Subcutaneous abdominal adipose tissue (tissue), 5 donors: ENCODE results near the gene EIF1AD.

Source experiments
- H3K27ac ChIP-seq: one replicate; pipeline ENCODE4 v1.7.0; 2013; ENCODE audit warnings: low read depth, mild to moderate bottlenecking, inconsistent platforms, low read length, moderate library complexity
- H3K27me3 ChIP-seq, 5 donors: one replicate each; pipeline ENCODE4 v1.7.0; 2013; ENCODE audit warnings: low read length in 5 of 5, inconsistent platforms in 1 of 5; ENCODE audit not compliant: control insufficient read depth in 5 of 5, insufficient read depth in 4 of 5
- H3K36me3 ChIP-seq, 5 donors: one replicate each; pipeline ENCODE4 v1.7.0; 2013; ENCODE audit warnings: low read length in 5 of 5; ENCODE audit not compliant: control insufficient read depth in 5 of 5, insufficient read depth in 5 of 5
- H3K4me1 ChIP-seq, 5 donors: one replicate each; pipeline ENCODE4 v1.7.0; 2013; ENCODE audit warnings: low read length in 5 of 5, mild to moderate bottlenecking in 3 of 5, moderate library complexity in 1 of 5; ENCODE audit not compliant: control insufficient read depth in 5 of 5, insufficient read depth in 5 of 5
- H3K4me3 ChIP-seq, 5 donors: one replicate each; pipeline ENCODE4 v1.7.0; 2013; ENCODE audit warnings: low read length in 5 of 5, low read depth in 1 of 5
- H3K9ac ChIP-seq, 5 donors: one replicate each; pipeline ENCODE4 v1.7.0; 2013; ENCODE audit warnings: low read length in 5 of 5, mild to moderate bottlenecking in 4 of 5, moderate library complexity in 3 of 5
- H3K9me3 ChIP-seq, 5 donors: one replicate each; pipeline ENCODE4 v1.7.0; 2013; ENCODE audit warnings: low read length in 5 of 5; ENCODE audit not compliant: control insufficient read depth in 5 of 5
- donor health status: healthy.
- donor health status: healthy.
- donor health status: healthy.
- donor health status: healthy.
- donor health status: healthy.

Gene EIF1AD, protein sequence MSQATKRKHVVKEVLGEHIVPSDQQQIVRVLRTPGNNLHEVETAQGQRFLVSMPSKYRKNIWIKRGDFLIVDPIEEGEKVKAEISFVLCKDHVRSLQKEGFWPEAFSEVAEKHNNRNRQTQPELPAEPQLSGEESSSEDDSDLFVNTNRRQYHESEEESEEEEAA

DNA sequence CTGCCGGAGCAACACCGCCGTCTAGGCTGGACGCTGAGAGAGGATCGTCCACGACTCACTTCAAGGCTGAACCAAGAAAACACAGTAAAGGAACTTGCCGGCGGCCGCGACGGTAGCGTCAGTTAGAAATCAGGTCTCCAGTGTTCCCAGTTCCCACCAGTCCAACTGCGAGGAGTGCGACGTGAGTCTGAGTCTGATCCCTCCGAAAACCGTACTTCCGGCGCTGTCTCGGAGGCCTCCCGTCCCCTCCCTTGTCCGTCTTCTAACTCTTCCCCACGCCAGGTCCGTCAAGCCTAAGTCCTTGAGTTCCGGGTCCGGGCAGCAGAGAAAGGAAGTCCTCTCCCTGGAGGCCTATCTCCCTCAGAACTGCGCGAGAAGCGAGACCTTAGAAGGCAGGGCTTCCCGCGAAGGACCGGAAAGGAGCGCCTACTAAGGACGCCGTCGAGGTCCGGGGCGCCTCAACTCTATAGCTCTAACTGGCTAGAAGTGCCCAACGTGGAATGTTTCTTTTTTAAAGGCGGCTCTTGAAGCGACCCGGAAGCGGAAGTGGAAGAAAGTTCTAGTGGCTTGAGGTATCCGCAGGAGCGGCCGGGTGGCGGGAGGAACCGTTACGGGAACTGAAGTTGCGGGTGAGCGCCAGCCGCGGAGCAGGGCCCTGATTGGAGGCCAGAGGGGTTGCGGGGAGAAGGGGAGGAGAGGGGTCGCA, at the start of gene EIF1AD, which contains the start of gene BANF1:
TSS of gene EIF1AD (minus strand) at position 216 of the 706 bp plus-strand sequence. CDS start 1,768 bp downstream, outside the sequence.
TSS of gene BANF1 (plus strand) at position 562 of the 706 bp plus-strand sequence. CDS start 748 bp downstream, outside the sequence.
- Histone ChIP-seq H3K36me3 (peaks cover 10 to 51% (median 47%) of the 10 kb centered on the region in 5 donors), H3K27ac (peak within 1 kb of the TSS; percentile 98), H3K4me1 (peaks cover 2 to 27% (median 21%) of the 10 kb centered on the region in 5 donors), H3K4me3 (peak within 1 kb of the TSS; percentile 77 to 100 (median 97)), H3K9ac (peak within 1 kb of the TSS; percentile 86 to 99 (median 98)), H3K9me3 (no peaks in the 10 kb centered on the region), H3K27me3 (no peaks in the 10 kb centered on the region)

GRCh38 chr11:66051371-66051765, 49.4 kb upstream of the EIF1AD start:
- no peaks in the 10 kb centered on the region for H3K9me3 ChIP-seq
- peaks cover 0 to 19% (median 13%) of the 10 kb centered on the region in 5 donors for H3K27me3 ChIP-seq
- peaks cover 0 to 19% (median 14%) of the 10 kb centered on the region in 5 donors for H3K36me3 ChIP-seq
- H3K4me3 ChIP-seq, result peak overlapping the region; percentile 54 to 99 (median 90)
- H3K9ac ChIP-seq, result peak overlapping the region; percentile 35 to 99 (median 99)
- H3K4me1 ChIP-seq, result peaks cover 0 to 42% (median 34%) of the 10 kb centered on the region in 5 donors
- H3K27ac ChIP-seq, result peak overlapping the region; percentile 88

DNA sequence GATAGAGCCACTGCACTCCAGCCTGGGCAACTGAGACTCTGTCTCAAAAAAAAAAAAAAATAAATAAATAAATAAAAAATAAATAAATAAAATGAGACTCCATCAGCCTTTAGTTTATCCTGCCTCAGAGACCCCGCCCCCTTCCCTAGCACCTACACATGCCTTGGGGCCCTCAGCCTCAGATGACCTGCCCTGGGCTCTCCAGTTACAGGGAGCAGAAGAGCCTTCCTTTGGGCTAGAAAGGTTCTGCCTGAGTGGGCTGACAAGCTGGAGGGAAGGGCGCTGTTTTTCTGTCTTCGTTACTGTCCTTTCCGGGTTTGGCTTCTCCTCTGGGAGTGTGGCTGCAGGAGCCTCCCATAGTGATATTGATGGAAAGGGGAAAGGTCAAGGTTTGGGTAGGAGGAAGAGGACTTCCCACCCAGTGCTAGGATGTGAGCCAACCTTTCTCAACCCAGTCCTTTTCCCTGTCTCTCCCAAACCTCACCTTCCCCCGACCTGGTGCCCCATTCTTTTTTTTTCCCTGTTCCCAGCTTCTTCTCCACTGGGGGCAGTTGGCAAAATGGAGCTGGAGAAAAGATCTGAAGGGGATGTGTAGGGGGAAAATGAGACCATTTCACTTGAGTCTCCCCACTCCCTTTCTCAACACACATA, 48.7 kb upstream of the EIF1AD start:
- H3K4me1 ChIP-seq, result peaks cover 0 to 39% (median 35%) of the 10 kb centered on the region in 5 donors

GRCh38 chr11:66048547-66049323, 46.8 kb upstream of the EIF1AD start, which contains the start of gene GAL3ST3:
TSS of gene GAL3ST3 (minus strand) at chr11:66049161. CDS start at chr11:66045415, 3,746 bp downstream.
- peaks cover 0 to 33% (median 28%) of the 10 kb centered on the region in 5 donors for H3K4me1 ChIP-seq
- H3K36me3 ChIP-seq, result no peaks in the 10 kb centered on the region
- no peak within 1 kb of the TSS for H3K9ac ChIP-seq
- H3K9me3 ChIP-seq, result no peaks in the 10 kb centered on the region
- H3K4me3 ChIP-seq, result no peak within 1 kb of the TSS
- H3K27ac ChIP-seq, result no peak within 1 kb of the TSS
- peaks cover 0 to 19% (median 13%) of the 10 kb centered on the region in 5 donors for H3K27me3 ChIP-seq

More for the DNA sequence above, 48.7 kb upstream of the EIF1AD start:
- peaks cover 0 to 14% (median 12%) of the 10 kb centered on the region in 5 donors for H3K36me3 ChIP-seq
- H3K9ac ChIP-seq, result peak overlapping the region in 1 of 5 donors; percentile 99
- H3K27ac ChIP-seq, result peak overlapping the region; percentile 88
- H3K4me3 ChIP-seq, result no peak overlapping the region
- H3K9me3 ChIP-seq, result no peaks in the 10 kb centered on the region
- H3K27me3 ChIP-seq, result peaks cover 0 to 19% (median 13%) of the 10 kb centered on the region in 5 donors

- no peaks in the 10 kb centered on the region for H3K36me3 ChIP-seq
- H3K9me3 ChIP-seq, result no peaks in the 10 kb centered on the region
- H3K27me3 ChIP-seq, result peaks cover 0 to 19% (median 13%) of the 10 kb centered on the region in 5 donors
- H3K9ac ChIP-seq, result no peak overlapping the region
- peaks cover 0 to 23% (median 20%) of the 10 kb centered on the region in 5 donors for H3K4me1 ChIP-seq
- H3K27ac ChIP-seq, result no peak overlapping the region
- H3K4me3 ChIP-seq, result no peak overlapping the region
These were observed 45.8 kb upstream of the EIF1AD start for GRCh38 chr11:66047541-66048365.

GRCh38 chr11:66046901-66047300, 44.9 kb upstream of the EIF1AD start:
- H3K27me3 ChIP-seq, result peaks cover 0 to 19% (median 13%) of the 10 kb centered on the region in 5 donors
- H3K9me3 ChIP-seq, result no peaks in the 10 kb centered on the region
- no peak overlapping the region for H3K27ac ChIP-seq
- H3K9ac ChIP-seq, result no peak overlapping the region
- peaks cover 0 to 18% (median 17%) of the 10 kb centered on the region in 5 donors for H3K4me1 ChIP-seq
- no peak overlapping the region for H3K4me3 ChIP-seq
- no peaks in the 10 kb centered on the region for H3K36me3 ChIP-seq

DNA sequence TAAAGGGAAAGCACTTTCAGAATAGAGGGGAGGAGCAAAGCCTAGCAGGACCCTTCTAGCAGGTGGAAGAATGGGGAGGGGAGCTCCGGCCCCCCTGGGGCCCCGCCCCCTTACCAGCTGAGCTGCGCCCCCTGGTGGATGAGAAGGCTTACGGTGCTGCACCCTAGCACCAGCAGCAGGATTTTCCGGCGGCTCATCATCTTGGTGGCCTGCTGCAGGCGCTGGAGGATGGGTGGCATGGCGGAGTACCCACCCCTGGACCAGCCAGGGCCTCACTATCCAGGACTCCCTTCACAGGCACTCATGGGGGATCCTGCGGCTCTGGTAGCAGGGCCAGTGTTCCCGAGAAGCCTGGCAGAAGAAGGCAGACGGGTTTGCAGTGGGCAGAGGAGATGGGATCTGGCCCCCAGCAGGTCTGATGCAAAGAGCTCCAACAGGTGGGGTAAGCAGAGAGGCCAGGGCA, 43.3 kb upstream of the EIF1AD start:
- Histone ChIP-seq H3K27ac (no peak overlapping the region), H3K27me3 (peaks cover 0 to 19% (median 13%) of the 10 kb centered on the region in 5 donors), H3K9ac (no peak overlapping the region), H3K4me3 (no peak overlapping the region), H3K9me3 (no peaks in the 10 kb centered on the region), H3K4me1 (peaks cover 0 to 17% (median 8%) of the 10 kb centered on the region in 5 donors), H3K36me3 (no peaks in the 10 kb centered on the region)

DNA sequence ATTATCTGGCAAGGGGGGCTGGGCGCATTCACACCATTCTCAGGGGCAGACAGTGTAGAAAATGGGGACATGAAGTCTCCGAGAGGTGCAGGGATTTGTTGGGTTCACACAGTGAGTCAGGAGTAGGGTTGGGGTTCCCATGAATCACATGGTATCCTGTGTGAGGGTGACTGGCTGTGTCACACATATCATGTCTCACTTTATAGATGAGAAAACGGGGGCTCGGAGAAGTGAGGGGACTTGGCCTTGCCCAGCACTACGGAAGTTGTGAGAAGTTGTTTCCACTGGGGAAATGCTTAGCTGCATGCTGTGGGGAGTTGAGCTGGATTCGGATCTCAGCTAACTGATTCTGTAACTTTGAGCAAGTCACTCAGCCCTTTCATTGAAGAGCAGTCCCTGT, 42.8 kb upstream of the EIF1AD start:
- no peak overlapping the region for H3K4me3 ChIP-seq
- H3K9ac ChIP-seq, result no peak overlapping the region
- peaks cover 0 to 21% (median 8%) of the 10 kb centered on the region in 5 donors for H3K4me1 ChIP-seq
- peaks cover 0 to 17% (median 13%) of the 10 kb centered on the region in 5 donors for H3K27me3 ChIP-seq
- H3K9me3 ChIP-seq, result no peaks in the 10 kb centered on the region
- no peak overlapping the region for H3K27ac ChIP-seq
- H3K36me3 ChIP-seq, result no peaks in the 10 kb centered on the region
